ENCODE results near the gene PSMB1. TPM values are rescaled to one million over a fixed set of nuclear protein-coding genes. Genes with fewer than 3 reads are reported as not detected.
"Not testable (repeated sequence)": the region's sequence is repeated elsewhere in the genome, so short reads cannot be mapped to it uniquely, and the experiment has no call there.

The PSMB1 gene
- total and polyA plus RNA-seq, 2 experiments from 2014 or later: 357 to 576 TPM

GRCh38 chr6:170504479-170504878, 48.6 kb downstream of the PSMB1 start:
- H3K36me3 Mint-ChIP-seq (ENCODE audit: low read depth): peaks cover 20% of the 10 kb centered on the region
- no peak for ATAC-seq
- peaks cover 32% of the 10 kb centered on the region for H3K9me3 Mint-ChIP-seq

DNA sequence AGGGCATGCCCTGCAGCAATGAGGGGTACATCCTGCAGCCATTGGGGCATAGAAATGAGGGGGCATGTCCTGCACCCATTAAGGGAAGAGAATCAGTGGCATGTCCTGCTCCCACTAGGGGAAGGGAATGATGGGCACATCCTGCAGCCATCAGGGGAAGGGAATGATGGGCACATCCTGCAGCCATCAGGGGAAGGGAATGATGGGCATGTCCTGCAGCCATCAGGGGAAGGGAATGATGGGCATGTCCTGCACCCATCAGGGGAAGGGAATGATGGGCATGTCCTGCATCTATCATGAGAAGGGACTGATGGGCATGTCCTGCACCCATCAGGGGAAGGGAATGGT, 49.7 kb downstream of the PSMB1 start:
- TF ChIP-seq, protein P1, sequence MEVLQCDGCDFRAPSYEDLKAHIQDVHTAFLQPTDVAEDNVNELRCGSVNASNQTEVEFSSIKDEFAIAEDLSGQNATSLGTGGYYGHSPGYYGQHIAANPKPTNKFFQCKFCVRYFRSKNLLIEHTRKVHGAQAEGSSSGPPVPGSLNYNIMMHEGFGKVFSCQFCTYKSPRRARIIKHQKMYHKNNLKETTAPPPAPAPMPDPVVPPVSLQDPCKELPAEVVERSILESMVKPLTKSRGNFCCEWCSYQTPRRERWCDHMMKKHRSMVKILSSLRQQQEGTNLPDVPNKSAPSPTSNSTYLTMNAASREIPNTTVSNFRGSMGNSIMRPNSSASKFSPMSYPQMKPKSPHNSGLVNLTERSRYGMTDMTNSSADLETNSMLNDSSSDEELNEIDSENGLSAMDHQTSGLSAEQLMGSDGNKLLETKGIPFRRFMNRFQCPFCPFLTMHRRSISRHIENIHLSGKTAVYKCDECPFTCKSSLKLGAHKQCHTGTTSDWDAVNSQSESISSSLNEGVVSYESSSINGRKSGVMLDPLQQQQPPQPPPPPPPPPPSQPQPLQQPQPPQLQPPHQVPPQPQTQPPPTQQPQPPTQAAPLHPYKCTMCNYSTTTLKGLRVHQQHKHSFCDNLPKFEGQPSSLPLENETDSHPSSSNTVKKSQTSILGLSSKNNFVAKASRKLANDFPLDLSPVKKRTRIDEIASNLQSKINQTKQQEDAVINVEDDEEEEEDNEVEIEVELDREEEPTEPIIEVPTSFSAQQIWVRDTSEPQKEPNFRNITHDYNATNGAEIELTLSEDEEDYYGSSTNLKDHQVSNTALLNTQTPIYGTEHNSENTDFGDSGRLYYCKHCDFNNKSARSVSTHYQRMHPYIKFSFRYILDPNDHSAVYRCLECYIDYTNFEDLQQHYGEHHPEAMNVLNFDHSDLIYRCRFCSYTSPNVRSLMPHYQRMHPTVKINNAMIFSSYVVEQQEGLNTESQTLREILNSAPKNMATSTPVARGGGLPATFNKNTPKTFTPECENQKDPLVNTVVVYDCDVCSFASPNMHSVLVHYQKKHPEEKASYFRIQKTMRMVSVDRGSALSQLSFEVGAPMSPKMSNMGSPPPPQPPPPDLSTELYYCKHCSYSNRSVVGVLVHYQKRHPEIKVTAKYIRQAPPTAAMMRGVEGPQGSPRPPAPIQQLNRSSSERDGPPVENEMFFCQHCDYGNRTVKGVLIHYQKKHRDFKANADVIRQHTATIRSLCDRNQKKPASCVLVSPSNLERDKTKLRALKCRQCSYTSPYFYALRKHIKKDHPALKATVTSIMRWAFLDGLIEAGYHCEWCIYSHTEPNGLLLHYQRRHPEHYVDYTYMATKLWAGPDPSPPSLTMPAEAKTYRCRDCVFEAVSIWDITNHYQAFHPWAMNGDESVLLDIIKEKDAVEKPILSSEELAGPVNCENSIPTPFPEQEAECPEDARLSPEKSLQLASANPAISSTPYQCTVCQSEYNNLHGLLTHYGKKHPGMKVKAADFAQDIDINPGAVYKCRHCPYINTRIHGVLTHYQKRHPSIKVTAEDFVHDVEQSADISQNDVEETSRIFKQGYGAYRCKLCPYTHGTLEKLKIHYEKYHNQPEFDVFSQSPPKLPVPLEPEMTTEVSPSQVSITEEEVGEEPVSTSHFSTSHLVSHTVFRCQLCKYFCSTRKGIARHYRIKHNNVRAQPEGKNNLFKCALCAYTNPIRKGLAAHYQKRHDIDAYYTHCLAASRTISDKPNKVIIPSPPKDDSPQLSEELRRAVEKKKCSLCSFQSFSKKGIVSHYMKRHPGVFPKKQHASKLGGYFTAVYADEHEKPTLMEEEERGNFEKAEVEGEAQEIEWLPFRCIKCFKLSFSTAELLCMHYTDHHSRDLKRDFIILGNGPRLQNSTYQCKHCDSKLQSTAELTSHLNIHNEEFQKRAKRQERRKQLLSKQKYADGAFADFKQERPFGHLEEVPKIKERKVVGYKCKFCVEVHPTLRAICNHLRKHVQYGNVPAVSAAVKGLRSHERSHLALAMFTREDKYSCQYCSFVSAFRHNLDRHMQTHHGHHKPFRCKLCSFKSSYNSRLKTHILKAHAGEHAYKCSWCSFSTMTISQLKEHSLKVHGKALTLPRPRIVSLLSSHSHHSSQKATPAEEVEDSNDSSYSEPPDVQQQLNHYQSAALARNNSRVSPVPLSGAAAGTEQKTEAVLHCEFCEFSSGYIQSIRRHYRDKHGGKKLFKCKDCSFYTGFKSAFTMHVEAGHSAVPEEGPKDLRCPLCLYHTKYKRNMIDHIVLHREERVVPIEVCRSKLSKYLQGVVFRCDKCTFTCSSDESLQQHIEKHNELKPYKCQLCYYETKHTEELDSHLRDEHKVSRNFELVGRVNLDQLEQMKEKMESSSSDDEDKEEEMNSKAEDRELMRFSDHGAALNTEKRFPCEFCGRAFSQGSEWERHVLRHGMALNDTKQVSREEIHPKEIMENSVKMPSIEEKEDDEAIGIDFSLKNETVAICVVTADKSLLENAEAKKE (CRISPR knock-in tag; IDR thresholded peaks at IDR 0.05): no peak
- Histone ChIP-seq H3K27me3 (ENCODE audit: insufficient read depth) (no peaks in the 10 kb centered on the region), H3K4me3 (no peak overlapping the region), H3K36me3 (ENCODE audit: insufficient read depth) (no peaks in the 10 kb centered on the region), H2AFZ (no peak overlapping the region), H4K20me1 (replicated peaks; ENCODE audit: insufficient read depth) (no peaks in the 10 kb centered on the region), H3F3A (replicated peaks; ENCODE audit: low read depth) (no peaks in the 10 kb centered on the region), H3K4me2 (no peak overlapping the region), H3K9me2 (ENCODE audit: insufficient read depth) (peaks cover 3% of the 10 kb centered on the region; the same call in 1 of the 2 replicates), H3K4me1 (ENCODE audit: insufficient read depth) (no peaks in the 10 kb centered on the region), H3K79me2 (replicated peaks; ENCODE audit: insufficient read depth) (no peaks in the 10 kb centered on the region), H3K27ac (ENCODE audit: low read depth) (no peak overlapping the region)
- Mint-ChIP-seq H3K4me3 (no peak overlapping the region), H3K36me3 (ENCODE audit: low read depth) (peaks cover 20% of the 10 kb centered on the region), H3K4me1 (no peaks in the 10 kb centered on the region; the same call in 1 of the 3 replicates), H3K27me3 (ENCODE audit: insufficient read depth, low read depth, poor library complexity) (peaks cover 17% of the 10 kb centered on the region), H3K9me3 (peaks cover 32% of the 10 kb centered on the region), H3K27ac (no peak overlapping the region)
- DNase-seq (ENCODE audit: low spot score): no peak
- no peak for ATAC-seq

More at GRCh38 chr6:170504479-170504878, 48.6 kb downstream of the PSMB1 start:
- DNase-seq (ENCODE audit: low spot score): no peak
- Mint-ChIP-seq H3K27ac (no peak overlapping the region), H3K4me1 (no peaks in the 10 kb centered on the region; the same call in 2 of the 3 replicates), H3K27me3 (ENCODE audit: insufficient read depth, low read depth, poor library complexity) (peaks cover 17% of the 10 kb centered on the region), H3K4me3 (no peak overlapping the region)
- no peaks in the 10 kb centered on the region for H3K79me2 ChIP-seq (replicated peaks; ENCODE audit: insufficient read depth)
- H3K9me2 ChIP-seq (ENCODE audit: insufficient read depth): no peaks in the 10 kb centered on the region
- no peaks in the 10 kb centered on the region for H3F3A ChIP-seq (replicated peaks; ENCODE audit: low read depth)
- no peaks in the 10 kb centered on the region for H3K4me1 ChIP-seq (ENCODE audit: insufficient read depth)
- peaks cover 5% of the 10 kb centered on the region; the same call in 1 of the 2 replicates for H3K27me3 ChIP-seq (ENCODE audit: insufficient read depth)
- H3K4me2 ChIP-seq: no peak overlapping the region
- H4K20me1 ChIP-seq (replicated peaks; ENCODE audit: insufficient read depth): no peaks in the 10 kb centered on the region
- H3K27ac ChIP-seq (ENCODE audit: low read depth): no peak overlapping the region
- H2AFZ ChIP-seq: no peak overlapping the region
- TF ChIP-seq ZNF331 (CRISPR knock-in tag; IDR thresholded peaks at IDR 0.05; ENCODE audit: low read depth) (no peak), NANOG (IDR thresholded peaks at IDR 0.05; ENCODE audit: borderline replicate concordance) (no peak), CREB1 (CRISPR knock-in tag; IDR thresholded peaks at IDR 0.05; ENCODE audit: low read depth) (no peak), JUNB (IDR thresholded peaks at IDR 0.05; ENCODE audit: unreplicated experiment) (no peak), ETS1 (IDR thresholded peaks at IDR 0.05) (no peak), ZNF114 (CRISPR knock-in tag; IDR thresholded peaks at IDR 0.05) (no peak)
- TF ChIP-seq, protein P2, sequence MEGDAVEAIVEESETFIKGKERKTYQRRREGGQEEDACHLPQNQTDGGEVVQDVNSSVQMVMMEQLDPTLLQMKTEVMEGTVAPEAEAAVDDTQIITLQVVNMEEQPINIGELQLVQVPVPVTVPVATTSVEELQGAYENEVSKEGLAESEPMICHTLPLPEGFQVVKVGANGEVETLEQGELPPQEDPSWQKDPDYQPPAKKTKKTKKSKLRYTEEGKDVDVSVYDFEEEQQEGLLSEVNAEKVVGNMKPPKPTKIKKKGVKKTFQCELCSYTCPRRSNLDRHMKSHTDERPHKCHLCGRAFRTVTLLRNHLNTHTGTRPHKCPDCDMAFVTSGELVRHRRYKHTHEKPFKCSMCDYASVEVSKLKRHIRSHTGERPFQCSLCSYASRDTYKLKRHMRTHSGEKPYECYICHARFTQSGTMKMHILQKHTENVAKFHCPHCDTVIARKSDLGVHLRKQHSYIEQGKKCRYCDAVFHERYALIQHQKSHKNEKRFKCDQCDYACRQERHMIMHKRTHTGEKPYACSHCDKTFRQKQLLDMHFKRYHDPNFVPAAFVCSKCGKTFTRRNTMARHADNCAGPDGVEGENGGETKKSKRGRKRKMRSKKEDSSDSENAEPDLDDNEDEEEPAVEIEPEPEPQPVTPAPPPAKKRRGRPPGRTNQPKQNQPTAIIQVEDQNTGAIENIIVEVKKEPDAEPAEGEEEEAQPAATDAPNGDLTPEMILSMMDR (conservative IDR thresholded peaks at IDR 0.05; ENCODE audit: low read depth in 2 of 2): no peak
- H3K36me3 ChIP-seq (ENCODE audit: insufficient read depth): no peaks in the 10 kb centered on the region
- no peak overlapping the region for H3K4me3 ChIP-seq

DNA sequence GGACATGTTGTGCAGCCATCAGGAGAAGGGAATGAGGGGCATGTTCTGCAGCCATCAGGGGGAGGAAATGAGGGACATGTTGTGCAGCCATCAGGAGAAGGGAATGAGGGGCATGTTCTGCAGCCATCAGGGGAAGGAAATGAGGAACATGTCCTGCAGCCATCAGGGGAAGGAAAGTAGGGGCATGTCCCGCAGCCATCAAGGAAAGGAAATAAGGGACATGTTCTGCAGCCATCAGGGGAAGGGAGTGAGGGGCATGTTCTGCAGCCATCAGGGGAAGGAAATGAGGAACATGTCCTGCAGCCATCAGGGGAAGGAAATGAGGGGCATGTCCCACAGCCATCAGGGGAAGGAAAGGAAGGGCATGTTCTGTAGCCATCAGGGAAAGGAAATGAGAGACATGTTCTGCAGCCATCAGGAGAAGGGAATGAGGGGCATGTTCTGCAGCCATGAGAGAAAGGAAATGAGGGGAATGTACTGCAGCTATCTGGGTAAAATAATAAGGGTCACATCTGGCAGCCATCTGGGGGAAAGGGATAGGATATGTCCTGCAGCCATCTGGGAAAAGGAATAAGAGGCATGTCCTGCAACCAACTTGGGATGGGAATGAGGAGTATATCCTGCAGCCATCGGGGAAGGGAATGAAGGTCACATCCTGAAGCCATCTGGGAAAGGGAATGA, 50.2 kb downstream of the PSMB1 start:
- H3K36me3 ChIP-seq (ENCODE audit: insufficient read depth); H3K4me3 Mint-ChIP-seq; H3K27ac Mint-ChIP-seq; H3K4me1 ChIP-seq (ENCODE audit: insufficient read depth); H3K4me3 ChIP-seq; H3K4me2 ChIP-seq; H3K27me3 ChIP-seq (ENCODE audit: insufficient read depth); H2AFZ ChIP-seq; H3K9me2 ChIP-seq (ENCODE audit: insufficient read depth); H3K4me1 Mint-ChIP-seq; H3K27ac ChIP-seq (ENCODE audit: low read depth); H3K79me2 ChIP-seq (replicated peaks; ENCODE audit: insufficient read depth); H4K20me1 ChIP-seq (replicated peaks; ENCODE audit: insufficient read depth); DNase-seq (ENCODE audit: low spot score); ATAC-seq; H3F3A ChIP-seq (replicated peaks; ENCODE audit: low read depth): not testable (repeated sequence)
- Mint-ChIP-seq H3K27me3 (ENCODE audit: insufficient read depth, low read depth, poor library complexity) (peaks cover 17% of the 10 kb centered on the region), H3K9me3 (peaks cover 32% of the 10 kb centered on the region), H3K36me3 (ENCODE audit: low read depth) (peaks cover 20% of the 10 kb centered on the region)
